GM12872 (cell line): ENCODE measurements around the gene PPP1R7.

Experiments used
- TF ChIP-seq, protein P1 (sequence below): IDR thresholded peaks from 3 replicates; pipeline ENCODE4 v1.5.1; 2011; ENCODE audit warnings: low read depth, mild to moderate bottlenecking, low read length, moderate library complexity; ENCODE audit not compliant: insufficient read depth

PPP1R7 gene

DNA sequence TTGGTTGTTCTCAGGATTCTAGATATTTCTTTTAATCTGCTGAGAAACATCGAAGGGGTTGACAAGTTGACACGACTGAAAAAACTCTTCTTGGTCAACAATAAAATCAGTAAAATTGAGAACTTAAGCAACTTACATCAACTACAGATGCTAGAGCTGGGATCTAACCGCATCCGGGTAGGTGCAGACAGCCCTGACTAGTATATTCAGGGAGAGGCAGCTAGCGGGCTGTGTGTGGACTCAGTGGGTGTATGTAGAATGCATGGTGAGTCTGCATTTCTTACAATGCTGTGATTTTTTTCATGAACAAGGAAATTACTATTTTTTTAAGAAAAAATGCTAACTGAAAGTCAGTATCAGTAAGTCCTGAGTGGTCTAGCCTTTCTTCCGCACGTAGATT, 10.1 kb downstream of the PPP1R7 start:
- TF ChIP-seq, protein P1, sequence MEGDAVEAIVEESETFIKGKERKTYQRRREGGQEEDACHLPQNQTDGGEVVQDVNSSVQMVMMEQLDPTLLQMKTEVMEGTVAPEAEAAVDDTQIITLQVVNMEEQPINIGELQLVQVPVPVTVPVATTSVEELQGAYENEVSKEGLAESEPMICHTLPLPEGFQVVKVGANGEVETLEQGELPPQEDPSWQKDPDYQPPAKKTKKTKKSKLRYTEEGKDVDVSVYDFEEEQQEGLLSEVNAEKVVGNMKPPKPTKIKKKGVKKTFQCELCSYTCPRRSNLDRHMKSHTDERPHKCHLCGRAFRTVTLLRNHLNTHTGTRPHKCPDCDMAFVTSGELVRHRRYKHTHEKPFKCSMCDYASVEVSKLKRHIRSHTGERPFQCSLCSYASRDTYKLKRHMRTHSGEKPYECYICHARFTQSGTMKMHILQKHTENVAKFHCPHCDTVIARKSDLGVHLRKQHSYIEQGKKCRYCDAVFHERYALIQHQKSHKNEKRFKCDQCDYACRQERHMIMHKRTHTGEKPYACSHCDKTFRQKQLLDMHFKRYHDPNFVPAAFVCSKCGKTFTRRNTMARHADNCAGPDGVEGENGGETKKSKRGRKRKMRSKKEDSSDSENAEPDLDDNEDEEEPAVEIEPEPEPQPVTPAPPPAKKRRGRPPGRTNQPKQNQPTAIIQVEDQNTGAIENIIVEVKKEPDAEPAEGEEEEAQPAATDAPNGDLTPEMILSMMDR, result no peak

DNA sequence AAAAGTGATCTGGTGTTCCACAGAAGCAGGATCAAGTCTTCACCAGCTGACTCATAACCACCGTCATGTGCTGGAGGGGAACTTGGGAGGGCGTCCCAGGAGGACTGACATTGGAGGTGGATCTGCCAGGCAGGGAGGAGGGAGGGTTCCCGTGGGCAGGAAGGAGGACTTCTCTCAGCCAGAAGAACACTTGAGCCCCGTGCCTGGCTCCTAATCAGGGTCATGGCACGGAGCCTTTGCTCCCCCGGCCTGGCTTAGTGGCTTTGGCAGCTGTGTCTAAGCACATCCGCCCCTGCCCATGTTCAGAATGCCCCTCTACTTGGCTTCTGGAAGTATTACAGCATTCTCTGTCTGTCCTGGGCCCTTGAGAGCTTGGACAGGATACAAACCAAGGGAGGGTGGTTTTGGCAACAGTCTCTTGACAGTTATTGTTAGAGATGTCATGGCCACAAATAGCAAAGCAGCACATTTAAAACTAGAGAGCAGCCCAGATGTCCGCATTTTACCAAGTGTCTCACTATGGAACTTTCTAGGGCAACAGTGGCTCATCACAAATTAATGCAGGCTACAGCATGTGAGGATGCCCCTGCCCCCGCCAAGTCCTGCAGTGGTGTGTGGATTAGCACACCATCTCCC, 11.5 kb downstream of the PPP1R7 start:
- TF ChIP-seq, protein P1, result no peak

DNA sequence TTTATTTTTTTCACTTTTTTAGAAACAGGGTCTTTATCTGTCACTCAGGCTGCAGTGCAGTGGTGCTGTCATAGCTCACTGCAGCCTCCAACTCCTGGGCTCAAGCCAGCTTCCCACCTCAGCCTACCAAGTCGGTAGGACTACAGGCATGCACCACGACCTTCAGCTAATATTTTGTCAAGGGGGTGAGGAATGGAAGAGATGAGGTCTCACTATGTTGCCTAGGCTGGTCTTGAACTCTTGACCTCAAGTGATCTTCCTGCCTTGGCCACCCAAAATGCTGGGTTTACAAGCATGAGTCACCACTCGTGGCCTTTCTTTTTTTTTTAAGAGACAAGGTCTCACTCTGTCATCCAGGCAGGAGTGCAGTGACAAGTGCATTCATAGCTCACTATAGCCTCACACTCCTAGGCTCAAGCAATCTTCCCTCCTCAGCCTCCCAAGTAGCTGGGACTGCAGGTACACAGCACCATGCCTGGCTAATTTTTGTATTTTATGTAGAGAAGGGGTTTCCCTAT, 13.4 kb downstream of the PPP1R7 start:
- TF ChIP-seq, protein P1, result no peak

DNA sequence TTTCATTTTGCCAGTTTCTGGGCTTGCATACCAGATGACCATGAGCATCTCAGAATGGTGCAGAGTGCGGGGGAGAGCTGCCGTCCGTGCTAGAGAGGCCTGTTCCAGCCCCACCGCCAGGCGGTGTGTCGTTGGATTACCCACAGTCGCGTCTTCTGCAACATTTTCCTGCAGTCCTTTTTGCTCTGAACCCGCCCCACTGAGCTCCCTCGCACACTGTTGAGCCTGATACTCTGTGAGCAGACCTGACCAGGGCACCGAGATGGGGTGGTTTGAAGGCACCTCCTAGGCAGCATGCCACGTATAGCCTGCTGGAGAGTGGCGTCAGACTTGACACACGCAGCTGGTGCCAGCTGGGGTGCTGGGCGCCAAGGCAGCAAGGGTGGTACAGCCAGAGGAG, 18.1 kb downstream of the PPP1R7 start:
- TF ChIP-seq, protein P1, result no peak

DNA sequence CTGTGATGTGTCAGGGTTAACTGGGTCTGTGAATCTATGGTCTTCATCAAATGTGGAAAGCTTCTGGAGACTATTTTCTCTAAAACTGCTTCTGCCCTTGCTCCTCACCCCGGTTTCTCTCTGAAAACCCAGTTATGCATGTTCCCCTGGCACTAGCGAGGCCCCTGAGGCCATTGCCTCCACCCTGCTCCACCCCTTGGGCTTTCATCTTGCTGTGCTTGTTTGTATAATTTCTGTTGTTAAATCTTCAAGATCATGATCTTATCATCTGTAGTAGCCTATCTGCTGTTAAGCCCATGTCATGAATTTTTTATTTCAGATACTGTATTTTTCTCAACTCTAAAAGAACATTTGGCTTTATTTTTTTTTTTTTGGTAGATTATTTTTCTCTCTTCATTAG, 23.3 kb downstream of the PPP1R7 start:
- TF ChIP-seq, protein P1, result no peak

DNA sequence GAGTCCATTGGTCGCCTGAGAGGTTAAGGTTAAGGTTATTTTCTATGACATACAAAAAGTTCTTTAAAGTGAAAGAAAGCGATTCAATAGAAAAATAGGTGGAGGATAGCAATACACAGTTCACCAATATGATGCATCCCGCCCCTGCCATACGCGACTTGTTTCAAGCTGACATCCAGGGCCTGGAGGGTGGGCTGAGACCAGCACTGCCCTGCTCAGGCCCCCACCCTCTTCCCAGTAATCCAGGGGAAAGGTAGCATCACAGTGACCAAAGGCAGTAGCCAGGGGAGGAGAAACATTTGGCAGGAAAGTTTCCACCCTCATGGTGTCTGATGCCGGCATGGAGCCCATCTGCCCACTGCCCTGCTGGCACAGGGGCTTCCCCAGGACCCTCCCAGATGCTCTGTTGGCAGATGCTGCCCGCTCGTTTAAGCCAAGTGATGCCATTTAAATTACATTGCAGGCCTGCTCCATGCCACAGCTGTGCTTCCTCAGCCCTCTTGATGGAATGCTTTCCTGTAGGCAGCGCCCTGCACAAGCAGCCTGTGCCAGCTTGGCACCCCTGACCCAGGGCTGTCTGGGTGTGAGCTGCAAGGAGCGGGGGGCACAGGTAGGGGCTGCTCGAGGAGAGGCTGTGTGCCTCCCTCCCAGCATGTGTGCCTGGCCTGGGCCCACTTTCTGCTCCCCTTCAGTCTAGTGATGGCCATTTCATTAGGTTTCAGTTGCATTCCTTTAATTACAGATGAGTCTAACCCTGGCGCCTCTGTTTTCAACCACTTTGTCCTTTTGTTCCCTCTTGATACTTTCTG, 27.5 kb downstream of the PPP1R7 start:
- TF ChIP-seq, protein P1, result no peak

DNA sequence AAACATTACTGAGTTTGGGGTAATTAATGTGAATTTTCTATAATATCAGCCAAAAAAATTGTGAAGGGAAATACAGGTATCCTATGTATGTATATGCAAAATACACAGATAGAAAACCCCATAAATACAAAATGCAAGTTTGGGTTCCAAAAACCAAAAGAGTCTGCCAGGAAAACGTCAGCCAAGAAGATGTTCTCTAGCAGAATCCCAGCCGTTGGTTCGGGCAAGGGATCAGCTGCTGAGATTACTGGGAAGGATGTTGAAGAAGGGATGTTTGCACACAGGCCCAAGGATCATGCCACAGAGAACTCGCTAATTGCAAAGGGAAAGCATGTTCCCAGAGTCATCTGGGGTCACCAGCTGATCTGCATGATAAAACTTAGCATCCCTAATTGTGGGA, 28.7 kb downstream of the PPP1R7 start:
- TF ChIP-seq, protein P1, result no peak
